Measurements from ENCODE around the gene ATP8B1.
A peak's percentile ranks its signal among the peaks of the same experiment; 100 is the strongest.

Gene ATP8B1

DNA sequence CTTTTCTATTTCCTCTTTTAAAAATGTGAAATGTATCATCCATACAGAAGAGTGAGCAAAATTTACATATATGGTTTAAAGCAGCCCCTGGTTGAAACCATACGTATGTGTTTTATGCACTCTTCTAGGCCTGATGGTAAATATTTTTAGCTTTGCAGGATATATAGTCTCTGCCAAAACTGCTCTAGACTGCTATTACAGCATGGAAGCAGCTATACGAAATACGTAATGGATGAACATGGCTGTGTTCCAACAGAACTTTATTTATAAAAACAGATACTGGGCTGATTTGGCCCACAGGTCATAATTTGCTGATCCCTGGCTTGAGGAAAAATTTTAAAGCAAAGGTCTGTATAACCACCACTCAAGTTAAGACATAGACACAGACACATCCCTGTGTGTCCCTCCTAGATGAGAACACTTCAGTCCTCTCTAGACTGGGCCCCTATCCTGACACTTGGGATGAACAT is 42.5 kb upstream of the ATP8B1 start:
- Histone ChIP-seq H3K27ac (ENCODE audit: poor library complexity, severe bottlenecking) (peak overlapping the region; percentile 44), H3K9me3 (ENCODE audit: severe bottlenecking) (no peaks in the 10 kb centered on the region), H3K27me3 (ENCODE audit: insufficient read depth, poor library complexity, severe bottlenecking) (no peaks in the 10 kb centered on the region), H3K4me1 (ENCODE audit: insufficient read depth, poor library complexity, severe bottlenecking) (peaks cover 13% of the 10 kb centered on the region), H3K36me3 (ENCODE audit: low read depth) (no peaks in the 10 kb centered on the region), H3K4me3 (ENCODE audit: severe bottlenecking) (no peak overlapping the region)
- DNase-seq (ENCODE audit: low spot score) (no peak), ATAC-seq (ENCODE audit: low read depth) (no peak; the same call in 2 of the 3 replicates)
- TF ChIP-seq, protein P1, sequence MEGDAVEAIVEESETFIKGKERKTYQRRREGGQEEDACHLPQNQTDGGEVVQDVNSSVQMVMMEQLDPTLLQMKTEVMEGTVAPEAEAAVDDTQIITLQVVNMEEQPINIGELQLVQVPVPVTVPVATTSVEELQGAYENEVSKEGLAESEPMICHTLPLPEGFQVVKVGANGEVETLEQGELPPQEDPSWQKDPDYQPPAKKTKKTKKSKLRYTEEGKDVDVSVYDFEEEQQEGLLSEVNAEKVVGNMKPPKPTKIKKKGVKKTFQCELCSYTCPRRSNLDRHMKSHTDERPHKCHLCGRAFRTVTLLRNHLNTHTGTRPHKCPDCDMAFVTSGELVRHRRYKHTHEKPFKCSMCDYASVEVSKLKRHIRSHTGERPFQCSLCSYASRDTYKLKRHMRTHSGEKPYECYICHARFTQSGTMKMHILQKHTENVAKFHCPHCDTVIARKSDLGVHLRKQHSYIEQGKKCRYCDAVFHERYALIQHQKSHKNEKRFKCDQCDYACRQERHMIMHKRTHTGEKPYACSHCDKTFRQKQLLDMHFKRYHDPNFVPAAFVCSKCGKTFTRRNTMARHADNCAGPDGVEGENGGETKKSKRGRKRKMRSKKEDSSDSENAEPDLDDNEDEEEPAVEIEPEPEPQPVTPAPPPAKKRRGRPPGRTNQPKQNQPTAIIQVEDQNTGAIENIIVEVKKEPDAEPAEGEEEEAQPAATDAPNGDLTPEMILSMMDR (IDR thresholded peaks at IDR 0.05; ENCODE audit: poor library complexity, severe bottlenecking), result no peak

DNA sequence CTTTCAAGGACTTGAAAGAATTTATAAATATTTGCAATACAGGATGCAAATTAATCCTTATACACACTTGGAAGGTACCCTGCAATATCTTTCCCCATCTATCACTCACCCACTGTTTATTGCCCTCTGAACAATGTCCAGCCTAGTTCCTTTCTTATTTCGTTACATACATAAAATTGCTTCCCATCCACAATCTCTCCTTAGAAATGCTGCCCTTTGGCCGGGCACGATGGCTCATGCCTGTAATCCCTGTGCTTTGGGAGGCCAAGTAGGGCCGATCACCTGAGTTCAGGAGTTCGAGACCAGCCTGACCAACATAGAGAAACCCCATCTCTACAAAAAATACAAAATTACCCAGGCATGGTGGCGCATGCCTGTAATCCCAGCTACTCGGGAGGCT is 41.2 kb upstream of the ATP8B1 start:
- Histone ChIP-seq H3K27me3 (ENCODE audit: insufficient read depth, poor library complexity, severe bottlenecking) (no peaks in the 10 kb centered on the region), H3K27ac (ENCODE audit: poor library complexity, severe bottlenecking) (no peak overlapping the region), H3K9me3 (ENCODE audit: severe bottlenecking) (no peaks in the 10 kb centered on the region), H3K4me3 (ENCODE audit: severe bottlenecking) (no peak overlapping the region), H3K4me1 (ENCODE audit: insufficient read depth, poor library complexity, severe bottlenecking) (peaks cover 25% of the 10 kb centered on the region), H3K36me3 (ENCODE audit: low read depth) (no peaks in the 10 kb centered on the region)
- ATAC-seq (ENCODE audit: low read depth) (no peak), DNase-seq (ENCODE audit: low spot score) (no peak)
- TF ChIP-seq, protein P1 (IDR thresholded peaks at IDR 0.05; ENCODE audit: poor library complexity, severe bottlenecking), result no peak

DNA sequence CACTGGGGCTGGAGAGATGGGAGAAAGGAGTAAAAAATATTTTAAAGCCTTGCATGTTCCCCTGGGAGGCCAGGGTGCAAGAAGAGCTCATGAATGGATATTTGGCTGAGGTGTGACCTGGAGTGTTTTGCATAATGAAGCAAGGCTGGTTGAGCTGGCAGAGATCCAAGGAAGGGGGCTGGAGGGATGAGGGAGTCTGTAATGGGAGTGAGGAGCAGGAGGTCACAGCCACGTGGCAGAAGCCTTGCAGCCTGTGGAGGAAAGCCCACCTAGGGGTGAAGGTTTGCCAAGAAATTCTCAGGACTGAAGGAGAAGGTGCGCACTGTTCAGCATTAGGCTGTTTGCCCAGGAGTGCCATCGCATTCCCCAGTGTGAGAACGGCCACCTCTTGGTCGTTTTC is 40.3 kb upstream of the ATP8B1 start:
- DNase-seq (ENCODE audit: low spot score) (no peak), ATAC-seq (ENCODE audit: low read depth) (no peak)
- Histone ChIP-seq H3K4me3 (ENCODE audit: severe bottlenecking) (no peak overlapping the region), H3K36me3 (ENCODE audit: low read depth) (no peaks in the 10 kb centered on the region), H3K27me3 (ENCODE audit: insufficient read depth, poor library complexity, severe bottlenecking) (no peaks in the 10 kb centered on the region), H3K4me1 (ENCODE audit: insufficient read depth, poor library complexity, severe bottlenecking) (peaks cover 26% of the 10 kb centered on the region), H3K27ac (ENCODE audit: poor library complexity, severe bottlenecking) (no peak overlapping the region), H3K9me3 (ENCODE audit: severe bottlenecking) (no peaks in the 10 kb centered on the region)
- TF ChIP-seq, protein P1 (IDR thresholded peaks at IDR 0.05; ENCODE audit: poor library complexity, severe bottlenecking), result no peak

DNA sequence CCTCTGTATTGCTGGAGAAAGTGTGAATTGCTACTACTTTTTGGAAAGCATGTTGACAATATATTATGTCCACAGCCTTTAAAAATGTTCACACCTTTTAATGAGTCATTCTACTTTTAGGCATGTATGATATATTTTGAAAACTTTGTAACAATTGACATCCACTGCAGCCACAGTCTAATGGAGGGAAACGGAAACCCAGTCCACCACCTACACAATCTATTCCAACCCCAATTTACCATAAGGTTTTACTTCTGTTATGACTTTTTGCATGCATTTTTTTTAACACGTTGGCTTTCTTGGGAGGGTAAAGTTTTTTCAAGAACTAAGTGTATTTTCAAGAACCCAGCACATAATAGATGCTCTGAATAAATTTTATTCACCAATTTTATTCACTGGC is 38.5 kb upstream of the ATP8B1 start:
- no peak for ATAC-seq (ENCODE audit: low read depth)
- Histone ChIP-seq H3K27me3 (ENCODE audit: insufficient read depth, poor library complexity, severe bottlenecking) (no peaks in the 10 kb centered on the region), H3K9me3 (ENCODE audit: severe bottlenecking) (no peaks in the 10 kb centered on the region), H3K27ac (ENCODE audit: poor library complexity, severe bottlenecking) (no peak overlapping the region), H3K4me3 (ENCODE audit: severe bottlenecking) (no peak overlapping the region), H3K36me3 (ENCODE audit: low read depth) (no peaks in the 10 kb centered on the region), H3K4me1 (ENCODE audit: insufficient read depth, poor library complexity, severe bottlenecking) (peaks cover 24% of the 10 kb centered on the region)
- DNase-seq (ENCODE audit: low spot score), result no peak
- TF ChIP-seq, protein P1 (IDR thresholded peaks at IDR 0.05; ENCODE audit: poor library complexity, severe bottlenecking), result no peak

DNA sequence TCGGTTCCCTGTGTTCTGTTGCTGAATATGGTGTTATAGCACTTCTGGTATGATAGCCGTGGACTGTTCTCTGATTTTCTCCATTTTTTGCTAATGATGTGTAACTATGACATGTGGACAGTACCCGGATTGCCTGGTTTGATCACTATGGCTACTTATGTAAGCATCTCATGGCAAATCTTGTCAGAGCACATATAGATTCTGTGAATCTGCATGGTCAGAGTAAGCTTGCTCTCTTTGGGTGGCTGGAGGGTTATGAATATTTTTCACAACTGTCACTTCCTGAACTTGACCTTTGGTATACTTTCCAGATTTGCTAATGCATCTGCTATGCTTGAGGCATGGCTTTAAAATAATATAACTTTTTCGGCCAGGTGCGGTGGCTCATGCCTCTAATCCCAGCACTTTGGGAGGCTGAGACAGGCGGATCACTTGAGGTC is 36.8 kb upstream of the ATP8B1 start:
- Histone ChIP-seq H3K27me3 (ENCODE audit: insufficient read depth, poor library complexity, severe bottlenecking) (no peaks in the 10 kb centered on the region), H3K27ac (ENCODE audit: poor library complexity, severe bottlenecking) (peak overlapping the region; percentile 78), H3K36me3 (ENCODE audit: low read depth) (no peaks in the 10 kb centered on the region), H3K4me1 (ENCODE audit: insufficient read depth, poor library complexity, severe bottlenecking) (peaks cover 13% of the 10 kb centered on the region), H3K9me3 (ENCODE audit: severe bottlenecking) (no peaks in the 10 kb centered on the region), H3K4me3 (ENCODE audit: severe bottlenecking) (no peak overlapping the region)
- TF ChIP-seq, protein P1 (IDR thresholded peaks at IDR 0.05; ENCODE audit: poor library complexity, severe bottlenecking), result no peak
- DNase-seq (ENCODE audit: low spot score), result no peak
- ATAC-seq (ENCODE audit: low read depth), result peak; percentile 96
